Muscle of arm (tissue), 12 donors: Measurements from ENCODE around the gene PDE8A. TPM values are rescaled to one million over a fixed set of nuclear protein-coding genes. Genes with fewer than 3 reads are reported as not detected.
"Not testable (repeated sequence)": the region's sequence is repeated elsewhere in the genome, so short reads cannot be mapped to it uniquely, and the experiment has no call there.

Experiments
- DNase-seq: peaks from one replicate; pipeline ENCODE4 v3.0.0-alpha.2; 2013
- polyA plus RNA-seq, 12 donors: library from polyadenylated mRNA; unstranded; fragments of 120-200 nt; gene quantifications; one replicate each; pipeline ENCODE4 v1.2.1, GENCODE V29; 2013; ENCODE audit not compliant: insufficient read length in 12 of 12

PDE8A gene
- polyA plus RNA-seq, 12 donors: 17.3 to 63.1 (median 32.4) TPM; not detected in 1

DNA sequence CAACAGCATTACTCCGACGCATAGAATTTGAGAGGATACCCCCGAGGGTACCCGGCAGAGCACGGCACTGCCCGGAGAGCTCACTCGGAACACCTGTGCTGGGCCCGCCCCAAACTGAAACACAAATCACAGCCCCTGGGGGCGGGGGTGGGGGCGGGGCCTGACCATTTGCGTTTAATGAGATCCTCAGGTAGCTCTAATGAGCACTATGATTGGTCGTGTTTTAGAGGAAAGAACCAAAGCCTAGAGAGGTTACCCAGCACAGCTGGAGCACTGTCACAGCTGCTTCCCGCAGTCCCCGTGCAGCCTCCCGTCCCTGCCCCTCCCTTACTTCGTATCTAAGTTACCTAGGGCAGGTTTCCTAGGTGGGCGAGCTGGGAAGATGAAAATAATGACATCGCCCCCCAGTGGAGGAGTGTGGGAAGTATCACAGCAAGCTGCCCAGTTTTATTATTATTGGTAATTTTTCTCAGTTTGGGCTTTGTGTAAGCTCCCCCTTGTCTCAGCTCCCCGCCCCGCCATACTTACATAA lies 187.1 kb downstream of the PDE8A start:
- no peak for DNase-seq

GRCh38 chr15:85171736-85172135 lies 190.1 kb downstream of the PDE8A start:
- DNase-seq: no peak

DNA sequence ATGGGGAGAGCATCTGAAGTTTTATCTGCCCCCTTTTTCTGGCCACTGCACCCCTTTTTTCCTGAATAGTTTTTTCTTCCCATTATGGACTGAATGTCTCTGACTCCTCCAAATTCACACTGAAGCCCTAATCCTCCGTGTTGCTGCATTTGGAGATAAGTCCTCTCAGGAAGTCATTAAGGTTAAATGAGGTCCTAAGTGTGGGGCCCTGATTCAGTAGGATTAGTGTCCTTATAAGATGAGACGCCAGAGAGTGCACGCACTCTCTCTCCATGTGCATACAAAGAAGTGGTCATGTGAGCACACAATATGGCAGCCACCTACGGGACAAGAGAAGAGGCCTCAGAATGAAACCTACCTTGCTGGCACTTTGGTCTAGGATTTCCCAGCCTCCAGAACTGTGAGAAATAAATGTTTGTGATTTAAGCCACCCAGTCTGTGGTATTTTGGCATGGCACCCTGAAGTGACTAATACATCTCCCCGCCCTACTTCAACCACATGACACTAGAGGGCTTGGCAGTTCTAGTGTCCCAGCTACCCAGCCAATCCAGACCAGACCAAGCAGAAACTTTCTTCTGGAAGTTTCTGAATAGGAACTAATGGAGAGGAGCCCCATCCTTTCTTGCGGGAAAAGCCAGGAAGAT lies 191.3 kb downstream of the PDE8A start:
- DNase-seq: no peak

DNA sequence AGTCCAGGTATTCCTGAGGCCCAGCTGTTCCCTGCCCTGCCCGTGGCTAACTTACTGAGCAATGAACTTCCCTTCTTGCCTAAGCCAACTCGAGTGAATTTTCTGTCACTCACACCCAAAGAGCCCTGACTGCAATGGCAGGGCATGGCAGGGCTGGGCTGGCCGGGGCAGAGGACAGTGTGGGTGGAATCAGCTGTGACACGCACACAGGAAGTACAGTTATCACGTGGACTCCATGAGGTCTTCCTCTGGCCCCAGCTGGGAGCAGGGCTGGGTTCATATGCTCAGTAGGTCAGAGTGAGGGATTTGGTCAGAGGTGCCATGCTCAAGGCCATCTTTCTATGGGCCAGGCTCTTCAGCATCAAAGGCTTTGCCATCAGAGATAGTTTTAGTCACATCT lies 192.0 kb downstream of the PDE8A start:
- not testable (repeated sequence) for DNase-seq

DNA sequence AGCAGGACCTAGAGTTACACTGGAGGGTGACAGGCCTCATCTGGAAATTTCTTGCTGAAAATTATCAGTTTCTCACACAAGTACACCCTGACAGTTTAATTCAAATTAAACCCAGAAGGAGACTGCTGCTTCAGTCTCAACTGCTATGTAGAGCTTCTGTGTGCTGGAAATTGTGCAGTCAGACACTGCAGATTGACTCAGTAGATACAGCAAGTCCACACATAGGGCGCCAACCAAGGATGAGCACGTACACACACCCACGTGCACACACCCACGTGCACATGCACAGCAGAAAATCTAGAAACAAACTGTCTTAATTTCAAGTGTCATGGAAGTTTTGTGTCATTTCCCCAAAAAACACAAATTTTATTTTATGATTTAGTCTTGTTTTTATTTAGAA lies 192.9 kb downstream of the PDE8A start:
- DNase-seq: no peak

DNA sequence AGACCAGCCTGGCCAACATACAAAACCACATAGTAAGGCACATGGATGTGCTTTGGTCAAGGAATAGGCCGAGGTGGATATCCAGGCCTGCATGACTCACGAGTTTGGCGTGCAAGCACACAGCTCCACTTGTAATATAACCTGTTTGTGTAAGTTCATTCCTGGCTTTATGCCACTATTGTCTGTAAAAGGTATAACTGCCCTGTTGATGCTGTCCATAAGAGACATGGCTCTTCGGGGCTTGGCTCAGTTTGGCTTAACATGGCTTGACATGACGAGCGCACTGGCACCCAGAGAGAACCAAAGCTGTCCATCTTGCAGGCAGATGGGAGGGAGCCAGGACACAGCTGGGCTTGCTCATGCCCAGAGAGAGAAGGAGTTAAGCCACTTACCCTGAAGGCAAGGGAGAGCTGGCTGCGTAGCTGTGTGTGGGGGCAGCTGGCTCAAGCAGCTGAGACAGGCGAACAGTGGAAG lies 195.4 kb downstream of the PDE8A start:
- peak; percentile 11 for DNase-seq

- DNase-seq: no peak
Measured at GRCh38 chr15:85178308-85178707, 196.7 kb downstream of the PDE8A start.

DNA sequence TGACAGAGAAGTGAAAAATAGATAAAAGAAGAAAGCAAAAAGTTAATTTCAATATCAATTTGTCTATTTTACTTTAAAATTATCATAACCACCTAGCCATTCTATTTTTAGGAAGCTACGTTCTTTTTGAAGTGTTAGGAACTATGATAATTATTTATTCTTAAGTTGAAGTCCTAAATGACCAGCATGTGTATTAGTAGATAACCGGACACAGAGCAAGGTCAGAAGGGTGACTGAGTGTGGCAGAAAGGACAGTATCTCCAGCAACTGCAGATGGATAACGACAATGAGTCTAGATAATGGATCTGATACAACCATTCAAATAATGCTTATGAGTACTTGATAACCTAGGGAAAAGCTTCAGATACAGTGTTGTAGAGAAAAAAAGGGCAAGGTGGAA lies 198.0 kb downstream of the PDE8A start:
- no peak for DNase-seq

DNA sequence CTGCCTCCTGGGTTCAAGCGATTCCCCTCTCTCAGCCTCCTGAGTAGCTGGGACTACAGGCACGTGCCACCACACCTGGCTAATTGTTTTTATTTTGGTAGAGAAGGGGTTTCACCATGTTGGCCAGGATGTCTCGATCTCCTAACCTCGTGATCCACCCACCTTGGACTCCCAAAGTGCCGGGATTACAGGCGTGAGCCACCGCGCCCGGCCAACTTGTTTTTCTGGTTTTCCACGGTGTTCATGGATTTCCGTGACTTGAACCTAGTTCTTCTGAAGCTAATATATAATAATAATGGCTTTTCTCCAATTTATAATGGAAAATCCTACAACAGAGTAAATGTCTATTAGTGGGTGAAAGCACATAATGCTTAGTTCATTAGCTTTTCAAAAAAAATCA lies 203.7 kb downstream of the PDE8A start:
- DNase-seq: not testable (repeated sequence)

- not testable (repeated sequence) for DNase-seq
Measured at GRCh38 chr15:85188171-85188577, 206.5 kb downstream of the PDE8A start.

Other genes starting within 250 kb of the PDE8A start
- 10 to 100 TPM in 11 of 12 donors, not detected in 1; 19.5 to 29.1 (median 21.5) TPM for gene ZNF592, start 233.3 kb upstream of the PDE8A start, polyA plus RNA-seq
- gene ALPK3, start 164.5 kb upstream of the PDE8A start, polyA plus RNA-seq: 10 to 100 TPM in 11 of 12 donors, not detected in 1; 27.2 to 99.9 (median 78.0) TPM
- under 1 TPM in 10 of 12 donors, not detected in 2; 0.12 to 0.57 (median 0.24) TPM for gene SLC28A1, start 97.2 kb upstream of the PDE8A start, polyA plus RNA-seq